GM20000 (cell line): ENCODE results near the gene GORAB.

Experiments used
- DNase-seq: peaks from one replicate; pipeline ENCODE4 v3.0.0; 2012; ENCODE audit warnings: low spot score
- TF ChIP-seq, protein P1 (sequence below): IDR thresholded peaks from 2 replicates; pipeline ENCODE4 v1.5.1; 2012; ENCODE audit warnings: mild to moderate bottlenecking, control low read depth; ENCODE audit errors: extremely low read depth, missing control alignments

The GORAB gene

DNA sequence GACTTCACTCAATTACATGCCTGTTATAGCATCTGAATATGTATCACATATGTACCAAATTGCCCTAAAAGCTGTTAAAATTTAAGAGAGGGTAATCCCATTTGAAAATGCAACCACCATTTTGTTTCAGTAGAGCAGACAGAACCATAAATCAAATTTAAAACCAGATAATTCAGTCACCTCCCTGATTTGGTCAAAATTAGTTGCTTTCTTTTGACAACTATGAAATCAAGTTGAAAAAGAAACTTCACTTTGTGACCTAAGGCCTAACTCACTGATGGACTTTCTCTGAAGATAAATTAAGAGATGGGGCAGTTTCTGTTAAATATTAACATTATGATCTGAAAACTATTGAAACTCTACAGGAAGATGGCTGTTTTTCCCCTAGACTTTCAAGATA lies 6.7 kb downstream of the GORAB start:
- no peak for DNase-seq
- TF ChIP-seq, protein P1, sequence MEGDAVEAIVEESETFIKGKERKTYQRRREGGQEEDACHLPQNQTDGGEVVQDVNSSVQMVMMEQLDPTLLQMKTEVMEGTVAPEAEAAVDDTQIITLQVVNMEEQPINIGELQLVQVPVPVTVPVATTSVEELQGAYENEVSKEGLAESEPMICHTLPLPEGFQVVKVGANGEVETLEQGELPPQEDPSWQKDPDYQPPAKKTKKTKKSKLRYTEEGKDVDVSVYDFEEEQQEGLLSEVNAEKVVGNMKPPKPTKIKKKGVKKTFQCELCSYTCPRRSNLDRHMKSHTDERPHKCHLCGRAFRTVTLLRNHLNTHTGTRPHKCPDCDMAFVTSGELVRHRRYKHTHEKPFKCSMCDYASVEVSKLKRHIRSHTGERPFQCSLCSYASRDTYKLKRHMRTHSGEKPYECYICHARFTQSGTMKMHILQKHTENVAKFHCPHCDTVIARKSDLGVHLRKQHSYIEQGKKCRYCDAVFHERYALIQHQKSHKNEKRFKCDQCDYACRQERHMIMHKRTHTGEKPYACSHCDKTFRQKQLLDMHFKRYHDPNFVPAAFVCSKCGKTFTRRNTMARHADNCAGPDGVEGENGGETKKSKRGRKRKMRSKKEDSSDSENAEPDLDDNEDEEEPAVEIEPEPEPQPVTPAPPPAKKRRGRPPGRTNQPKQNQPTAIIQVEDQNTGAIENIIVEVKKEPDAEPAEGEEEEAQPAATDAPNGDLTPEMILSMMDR, result no peak

DNA sequence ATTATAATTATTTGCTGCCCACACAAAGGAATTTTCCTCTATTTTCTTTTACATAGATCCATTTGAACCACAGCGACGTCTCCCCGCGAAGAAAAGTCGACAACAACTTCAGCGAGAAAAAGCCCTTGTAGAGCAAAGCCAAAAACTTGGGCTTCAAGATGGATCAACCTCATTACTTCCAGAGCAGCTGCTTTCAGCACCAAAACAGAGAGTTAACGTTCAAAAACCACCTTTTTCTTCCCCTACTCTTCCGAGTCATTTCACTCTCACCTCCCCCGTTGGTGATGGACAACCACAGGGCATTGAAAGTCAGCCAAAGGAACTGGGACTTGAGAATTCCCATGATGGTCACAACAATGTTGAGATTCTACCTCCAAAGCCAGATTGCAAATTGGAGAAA lies 7.2 kb downstream of the GORAB start:
- DNase-seq, result no peak
- TF ChIP-seq, protein P1, result no peak

DNA sequence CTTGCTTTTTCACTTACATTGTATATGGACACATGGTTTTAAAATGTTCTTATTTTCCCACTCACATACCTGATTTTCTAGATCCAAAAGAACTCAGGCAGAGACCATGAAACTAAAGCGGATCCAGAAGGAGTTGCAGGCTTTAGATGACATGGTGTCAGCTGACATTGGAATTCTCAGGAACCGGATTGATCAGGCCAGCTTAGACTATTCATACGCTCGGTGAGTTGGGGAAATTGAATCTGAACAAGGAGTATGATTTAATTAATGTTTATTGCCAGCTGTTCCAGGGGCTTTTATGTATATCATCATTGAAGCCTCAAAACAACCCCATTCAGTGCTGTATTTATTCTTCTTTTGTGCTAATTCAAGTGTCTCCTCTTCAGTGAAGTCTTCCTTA lies 12.7 kb downstream of the GORAB start:
- no peak for DNase-seq
- TF ChIP-seq, protein P1, result no peak

DNA sequence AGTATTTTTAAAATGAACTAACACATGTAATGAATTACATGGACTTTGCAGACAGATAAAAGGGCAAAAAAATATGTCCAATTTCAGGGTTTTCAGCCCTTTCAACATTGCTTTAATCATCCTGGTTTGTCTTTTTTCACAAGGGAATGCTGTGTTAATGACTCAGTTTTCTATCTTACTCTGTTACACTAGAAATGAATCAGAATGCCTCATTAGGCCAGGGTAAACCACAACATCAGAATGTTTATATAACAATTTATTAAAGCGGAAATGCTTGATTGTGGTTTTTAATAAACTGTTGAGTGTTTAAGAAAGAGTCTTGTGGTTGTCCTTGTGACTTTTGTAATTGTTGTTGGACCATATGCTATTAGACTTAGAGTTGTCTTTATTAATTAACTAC lies 13.5 kb downstream of the GORAB start:
- TF ChIP-seq, protein P1, result no peak
- no peak for DNase-seq

DNA sequence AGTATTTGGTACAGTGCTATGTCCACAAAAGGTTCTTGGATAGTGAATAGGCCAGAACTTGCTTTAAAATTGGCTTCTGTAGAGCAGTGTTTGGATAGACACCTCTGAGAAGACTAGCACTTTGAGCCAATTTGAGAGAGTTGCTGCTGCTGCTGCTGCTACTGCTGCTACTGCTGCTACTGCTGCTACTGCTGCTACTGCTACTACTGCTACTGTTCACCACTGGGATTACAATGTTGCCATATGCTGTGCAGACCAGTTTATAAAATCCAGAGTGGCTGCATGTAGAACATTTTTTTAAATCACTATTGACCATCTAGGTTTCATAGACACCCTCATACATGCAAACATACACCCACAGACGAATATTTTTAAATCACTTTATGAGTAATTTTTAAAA lies 15.3 kb downstream of the GORAB start:
- TF ChIP-seq, protein P1, result no peak
- DNase-seq, result no peak

DNA sequence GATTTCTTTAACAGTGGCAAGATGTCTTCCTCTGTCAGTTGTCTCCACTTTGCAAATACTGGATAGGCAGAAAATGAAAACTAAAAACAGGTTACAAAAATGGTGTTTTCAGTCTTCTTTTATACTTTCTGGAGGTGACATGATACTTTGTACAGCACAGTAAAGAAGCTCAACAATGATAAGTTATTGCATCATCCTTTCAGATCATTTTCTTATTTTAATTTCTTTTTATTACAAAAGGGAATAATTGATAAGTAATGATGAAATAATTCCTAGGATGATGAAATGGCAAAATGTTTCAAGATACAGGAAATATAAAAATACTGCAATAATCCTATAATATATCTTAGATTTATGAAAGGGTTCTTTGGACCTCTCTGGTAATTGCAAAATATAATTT lies 16.5 kb downstream of the GORAB start:
- DNase-seq, result no peak
- TF ChIP-seq, protein P1, result no peak

DNA sequence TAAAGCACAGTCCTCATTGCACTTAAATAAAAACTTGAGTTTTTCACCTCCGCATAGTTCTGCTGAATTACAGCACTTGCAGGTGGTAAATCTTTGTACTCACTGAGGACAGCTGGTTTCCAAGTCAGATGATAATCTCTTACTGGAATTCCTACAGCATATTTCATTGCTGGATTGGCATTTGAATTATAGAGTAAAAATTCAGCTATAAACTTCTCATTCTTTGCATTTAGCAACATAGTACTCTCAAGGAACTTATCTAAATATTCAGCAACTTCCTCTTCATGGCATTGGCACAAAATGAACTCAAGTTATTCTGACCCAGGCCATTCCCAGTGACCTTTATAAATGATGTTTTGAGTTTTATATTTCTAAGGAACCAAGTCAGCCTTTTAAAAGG lies 23.4 kb downstream of the GORAB start:
- TF ChIP-seq, protein P1, result no peak
- no peak for DNase-seq

DNA sequence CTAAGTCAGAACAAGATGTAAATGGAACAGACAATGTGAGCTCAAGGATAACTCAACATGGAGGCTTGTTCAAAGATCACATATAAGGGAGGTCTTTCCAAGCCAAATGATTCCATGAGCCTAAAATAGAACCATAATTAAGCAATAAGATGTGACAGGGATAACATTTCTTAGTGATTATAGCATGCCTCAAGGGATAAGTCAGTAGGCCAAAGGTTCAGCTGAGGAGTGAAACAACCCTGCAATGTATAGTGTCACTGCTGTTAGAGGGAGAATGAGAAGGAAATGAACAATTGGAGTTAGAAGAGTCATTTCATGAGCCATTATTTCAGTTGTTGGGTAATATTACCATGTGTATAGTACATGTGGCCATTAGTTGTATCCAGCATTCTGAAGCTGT lies 25.0 kb downstream of the GORAB start:
- DNase-seq, result no peak
- TF ChIP-seq, protein P1, result no peak
